HCT116 (cell line): ENCODE data around the gene ADAMTS19. TPM values are rescaled to one million over a fixed set of nuclear protein-coding genes. Genes with fewer than 3 reads are reported as not detected.

Source experiments
- ATAC-seq: fragments of 200-7000 bp; cut with Tn5 transposase; 2 replicates; pipeline ENCODE4 v1.9.1; 2020; ENCODE audit warnings: mild to moderate bottlenecking, moderate library complexity
- BruUV-seq: library from RNA; stranded (reverse); fragments of 400-500 nt; replicated peaks from 2 replicates; lab custom pipeline; 2021; lab: Mats Ljungman, UMichigan
- CTCF ChIA-PET: fragments of 300-600 bp; sonication (Branson Sonifier 250); formaldehyde crosslinking; loops from one replicate; lab custom pipeline; 2021; ENCODE audit warnings: antibody characterized with exemption; lab: Charles Lee
- POLR2A ChIA-PET: fragments of 300-600, 350-600 bp; sonication (Branson Sonifier 250); formaldehyde crosslinking; loops from one replicate; lab custom pipeline; 2021; ENCODE audit warnings: antibody characterized with exemption; lab: Charles Lee
- RAD21 ChIA-PET, 2 experiments: fragments of 300-600 bp; sonication (Branson Sonifier 250); formaldehyde crosslinking; loops; one replicate each; lab custom pipeline; 2023; ENCODE audit warnings: low total read pairs in 2 of 2; ENCODE audit not compliant: uncharacterized antibody in 2 of 2, unreplicated experiment in 2 of 2, low non-redundant PET in 1 of 2; lab: Charles Lee
- DNase-seq: peaks from one replicate; pipeline ENCODE4 v3.0.0-alpha.2; 2010; ENCODE audit warnings: low read depth, low spot score
- H2AFZ ChIP-seq: fragments of 200-600 bp; shearing (Covaris generic), sonication (generic); 2 replicates; pipeline ENCODE4 v1.6.1; 2017; ENCODE audit warnings: low read depth, mixed run types, mixed read lengths, antibody characterized with exemption, low read length; ENCODE audit not compliant: poor library complexity, severe bottlenecking
- H3K27ac ChIP-seq: 2 replicates; pipeline ENCODE4 v1.5.1; 2012; ENCODE audit warnings: low read depth, low read length
- H3K27me3 ChIP-seq: fragments of 200-600 bp; sonication (generic); 2 replicates; pipeline ENCODE4 v1.6.1; 2016; ENCODE audit warnings: mixed run types, low read length, mixed read lengths; ENCODE audit not compliant: insufficient read depth
- H3K36me3 ChIP-seq, 2 experiments: fragments of 200-500 bp in 1 of 2; fragments of 200-600 bp in 1 of 2; sonication (Bioruptor generic) in 1 of 2; sonication (generic) in 1 of 2; 2 replicates each; pipeline versions ENCODE4 v1.5.1 to v1.6.1; 2014 to 2016; ENCODE audit warnings: low read length in 2 of 2, inconsistent platforms in 1 of 2, mixed read lengths in 1 of 2, mixed run types in 1 of 2; ENCODE audit not compliant: insufficient read depth in 2 of 2, control insufficient read depth in 1 of 2
- H3K4me1 ChIP-seq, 2 experiments: fragments of 200-600 bp in 1 of 2; sonication (generic) in 1 of 2; 2 replicates each; pipeline versions ENCODE4 v1.5.1 to v1.6.1; 2012 to 2017; ENCODE audit warnings: low read length in 2 of 2, inconsistent platforms in 1 of 2, mild to moderate bottlenecking in 1 of 2, mixed read lengths in 1 of 2, mixed run types in 1 of 2, moderate library complexity in 1 of 2; ENCODE audit not compliant: insufficient read depth in 2 of 2, control insufficient read depth in 1 of 2
- H3K4me2 ChIP-seq: fragments of 200-600 bp; sonication (generic); 2 replicates; pipeline ENCODE4 v1.6.1; 2017; ENCODE audit warnings: mixed run types, low read length, mixed read lengths
- H3K4me3 ChIP-seq, 2 experiments: fragments of 200-600 bp in 1 of 2; sonication (generic) in 1 of 2; replicated peaks in 1 of 2; 2 replicates each; pipeline ENCODE4 v1.5.1; 2011 to 2016; ENCODE audit warnings: low read length in 2 of 2, control low read depth in 1 of 2, low read depth in 1 of 2, mild to moderate bottlenecking in 1 of 2, mixed read lengths in 1 of 2, mixed run types in 1 of 2
- H3K79me2 ChIP-seq: fragments of 200-600 bp; sonication (generic); 2 replicates; pipeline ENCODE4 v1.6.1; 2017; ENCODE audit warnings: mild to moderate bottlenecking, mixed run types, low read length, moderate library complexity, mixed read lengths; ENCODE audit not compliant: insufficient read depth
- H3K9ac ChIP-seq: fragments of 200-600 bp; sonication (generic); 2 replicates; pipeline ENCODE4 v1.6.1; 2016; ENCODE audit warnings: low read length, mixed read lengths
- H3K9me2 ChIP-seq: fragments of 200-600 bp; sonication (generic), shearing (Covaris generic); 2 replicates; pipeline ENCODE4 v1.6.1; 2017; ENCODE audit warnings: mixed run types, mild to moderate bottlenecking, moderate library complexity; ENCODE audit not compliant: insufficient read depth
- H3K9me3 ChIP-seq, 2 experiments: fragments of 200-500 bp in 1 of 2; fragments of 200-600 bp in 1 of 2; sonication (Bioruptor generic) in 1 of 2; sonication (generic) in 1 of 2; 2 replicates each; pipeline ENCODE4 v1.6.1; 2014 to 2017; ENCODE audit warnings: low read length in 2 of 2, mixed read lengths in 2 of 2, inconsistent platforms in 1 of 2, low read depth in 1 of 2, mild to moderate bottlenecking in 1 of 2, mixed run types in 1 of 2, moderate library complexity in 1 of 2; ENCODE audit not compliant: control insufficient read depth in 1 of 2, insufficient read depth in 1 of 2
- H4K20me1 ChIP-seq: fragments of 200-600 bp; sonication (generic), shearing (Covaris generic); 2 replicates; pipeline ENCODE4 v1.6.1; 2017; ENCODE audit warnings: mixed run types, mild to moderate bottlenecking, moderate library complexity; ENCODE audit not compliant: insufficient read depth
- CBX3 ChIP-seq: IDR thresholded peaks from 2 replicates; pipeline ENCODE4 v1.6.1; 2012; ENCODE audit warnings: low read depth
- EGR1 ChIP-seq: IDR thresholded peaks from 2 replicates; pipeline ENCODE4 v1.6.1; 2012; ENCODE audit warnings: low read depth
- EZH2phosphoT487 ChIP-seq: fragments of 200-600 bp; IDR thresholded peaks from 2 replicates; pipeline ENCODE4 v1.6.1; 2018; ENCODE audit warnings: antibody characterized with exemption, borderline replicate concordance
- POLR2AphosphoS5 ChIP-seq: IDR thresholded peaks from 2 replicates; pipeline ENCODE4 v1.6.1; 2011; ENCODE audit warnings: mild to moderate bottlenecking, low read depth, low read length, moderate library complexity
- RAD21 ChIP-seq: IDR thresholded peaks from 2 replicates; pipeline ENCODE4 v1.6.1; 2012; ENCODE audit warnings: low read depth, mild to moderate bottlenecking
- REST ChIP-seq: IDR thresholded peaks from 2 replicates; pipeline ENCODE4 v1.6.1; 2012; ENCODE audit warnings: low read depth
- SIN3A ChIP-seq: IDR thresholded peaks from 2 replicates; pipeline ENCODE4 v1.6.1; 2012; ENCODE audit warnings: low read depth
- SP1 ChIP-seq: IDR thresholded peaks from 2 replicates; pipeline ENCODE4 v1.6.1; 2012; ENCODE audit warnings: low read depth
- SRF ChIP-seq: IDR thresholded peaks from 2 replicates; pipeline ENCODE4 v1.6.1; 2012; ENCODE audit warnings: low read depth
- ZNF274 ChIP-seq: fragments of 200-500 bp; sonication (Bioruptor generic); IDR thresholded peaks from 2 replicates; pipeline ENCODE4 v1.6.1; 2014; ENCODE audit warnings: mild to moderate bottlenecking, low read depth, low read length, inconsistent platforms
- intact Hi-C: fragments of 100-400 bp; cut with micrococcal nuclease; formaldehyde crosslinking; loops from 2 replicates; pipeline ENCODE4 v1.10.0; 2022
- total RNA-seq: library from RNA; stranded (reverse); gene quantifications from one replicate; pipeline ENCODE4 v1.2.1, GENCODE V29; 2021; ENCODE audit not compliant: unreplicated experiment

ADAMTS19 gene
- total RNA-seq, 1 experiment from 2014 or later = not detected

- Histone ChIP-seq H3K79me2 (no peaks in the 10 kb centered on the region), H3K9me3 (no peaks in the 10 kb centered on the region), H3K4me2 (no peak overlapping the region), H3K9ac (no peak overlapping the region), H2AFZ (peak overlapping the region; percentile 45), H3K4me3 (no peak overlapping the region), H4K20me1 (no peaks in the 10 kb centered on the region)
- RAD21 ChIA-PET = no interaction called here
- no TSS peak for BruUV-seq
- intact Hi-C loops = no loop called here
- POLR2A ChIA-PET = no interaction called here
- TF ChIP-seq SIN3A (no peak), ZNF274 (no peak), EGR1 (no peak), EZH2phosphoT487 (no peak), POLR2AphosphoS5 (no peak), RAD21 (no peak), SP1 (no peak), REST (no peak), SRF (no peak), CBX3 (no peak)
- TF ChIP-seq, all 23 proteins: peak for 0
- ATAC-seq = no peak
- DNase-seq = no peak
- no peaks in the 10 kb centered on the region for H3K36me3 ChIP-seq
- no peaks in the 10 kb centered on the region for H3K4me1 ChIP-seq
- no peak overlapping the region for H3K27ac ChIP-seq
- H3K9me2 ChIP-seq = no peaks in the 10 kb centered on the region
- no peaks in the 10 kb centered on the region for H3K27me3 ChIP-seq
- CTCF ChIA-PET = no interaction called here
These were observed 257.7 kb downstream of the ADAMTS19 start for GRCh38 chr5:129717751-129718310.
